Prostate gland (tissue), 2 donors: ENCODE results near the gene ZFYVE27.

Source experiments
- POLR2A ChIP-seq: fragments of 450-650 bp; IDR thresholded peaks from one replicate; pipeline ENCODE4 v1.6.1; 2016; ENCODE audit warnings: antibody characterized with exemption, mild to moderate bottlenecking
- TF ChIP-seq, protein P1 (sequence below), 4 experiments: fragments of 200-600 bp in 2 of 4; fragments of 450-650 bp in 2 of 4; sonication (generic) in 2 of 4; IDR thresholded peaks; 1 replicate in 3 of 4; 2 replicates in 1 of 4; pipeline ENCODE4 v1.5.1; 2016 to 2019; ENCODE audit warnings: antibody characterized with exemption in 4 of 4, mild to moderate bottlenecking in 2 of 4, moderate library complexity in 2 of 4

DNA sequence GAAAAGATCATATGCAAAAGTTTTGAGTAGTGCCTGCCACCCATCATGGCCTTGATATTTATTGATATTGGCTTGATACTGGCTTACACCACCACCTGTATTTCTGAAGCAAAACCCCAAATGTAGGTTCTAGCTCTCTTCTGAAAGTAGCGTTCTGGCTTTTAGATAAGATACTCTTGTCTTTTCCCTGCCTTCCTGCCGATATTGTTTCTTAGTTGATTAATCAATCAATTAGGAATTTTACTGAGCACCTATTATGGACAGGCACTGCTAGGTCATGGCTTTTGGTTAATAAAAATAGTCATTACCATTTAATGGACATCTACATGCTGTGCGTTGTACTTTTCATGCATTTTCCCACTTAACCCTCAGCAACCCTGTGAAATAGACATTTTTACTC lies 27.0 kb downstream of the ZFYVE27 start:
- TF ChIP-seq POLR2A = no peak
- TF ChIP-seq, protein P1, sequence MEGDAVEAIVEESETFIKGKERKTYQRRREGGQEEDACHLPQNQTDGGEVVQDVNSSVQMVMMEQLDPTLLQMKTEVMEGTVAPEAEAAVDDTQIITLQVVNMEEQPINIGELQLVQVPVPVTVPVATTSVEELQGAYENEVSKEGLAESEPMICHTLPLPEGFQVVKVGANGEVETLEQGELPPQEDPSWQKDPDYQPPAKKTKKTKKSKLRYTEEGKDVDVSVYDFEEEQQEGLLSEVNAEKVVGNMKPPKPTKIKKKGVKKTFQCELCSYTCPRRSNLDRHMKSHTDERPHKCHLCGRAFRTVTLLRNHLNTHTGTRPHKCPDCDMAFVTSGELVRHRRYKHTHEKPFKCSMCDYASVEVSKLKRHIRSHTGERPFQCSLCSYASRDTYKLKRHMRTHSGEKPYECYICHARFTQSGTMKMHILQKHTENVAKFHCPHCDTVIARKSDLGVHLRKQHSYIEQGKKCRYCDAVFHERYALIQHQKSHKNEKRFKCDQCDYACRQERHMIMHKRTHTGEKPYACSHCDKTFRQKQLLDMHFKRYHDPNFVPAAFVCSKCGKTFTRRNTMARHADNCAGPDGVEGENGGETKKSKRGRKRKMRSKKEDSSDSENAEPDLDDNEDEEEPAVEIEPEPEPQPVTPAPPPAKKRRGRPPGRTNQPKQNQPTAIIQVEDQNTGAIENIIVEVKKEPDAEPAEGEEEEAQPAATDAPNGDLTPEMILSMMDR (IDR thresholded peaks at IDR 0.05) = no peak
